Cardiac muscle cell (in vitro differentiated cells and primary cell): ENCODE results near the gene CFAP300. TPM values are rescaled to one million over a fixed set of nuclear protein-coding genes. Genes with fewer than 3 reads are reported as not detected.

Source experiments
- DNase-seq, 2 donors: peaks; one replicate each; pipeline versions ENCODE4 v3.0.0 to v3.0.0-alpha.2; 2010 to 2017; ENCODE audit warnings: low read depth in 1 of 2, low spot score in 1 of 2
- H3K27ac ChIP-seq: fragments of 200-600 bp; sonication (generic); 2 replicates; pipeline ENCODE4 v1.5.1; 2016
- H3K27me3 ChIP-seq: fragments of 200-600 bp; sonication (generic); 2 replicates; pipeline ENCODE4 v1.6.0; 2016; ENCODE audit warnings: control low read depth
- H3K36me3 ChIP-seq: fragments of 200-600 bp; sonication (generic); 2 replicates; pipeline ENCODE4 v1.5.1; 2016; ENCODE audit warnings: control low read depth
- H3K4me1 ChIP-seq: fragments of 200-600 bp; sonication (generic); 2 replicates; pipeline ENCODE4 v1.8.1; 2017; ENCODE audit warnings: low read depth, mild to moderate bottlenecking, mixed run types
- H3K4me3 ChIP-seq: fragments of 200-600 bp; sonication (generic); 2 replicates; pipeline ENCODE4 v1.5.1; 2016; ENCODE audit warnings: mild to moderate bottlenecking
- H3K9me3 ChIP-seq: fragments of 200-600 bp; sonication (generic); 2 replicates; pipeline ENCODE4 v1.5.1; 2017; ENCODE audit warnings: low read depth, mild to moderate bottlenecking, control low read depth
- polyA plus RNA-seq: library from polyadenylated mRNA; unstranded; fragments of >200 nt; fragmentation: Nextera tagmentation; extraction: Ambion mirVana; gene quantifications from 2 replicates; pipeline ENCODE4 v1.2.1, GENCODE V29; 2016
- total RNA-seq: library from RNA; depleted of rRNA; stranded (reverse); fragments of >200 nt; gene quantifications from 2 replicates; pipeline ENCODE4 v1.2.3, GENCODE V29; 2016
- TF ChIP-seq, protein P1 (sequence below): IDR thresholded peaks from 2 replicates; pipeline ENCODE4 v1.5.1; 2012; ENCODE audit warnings: low read depth, mild to moderate bottlenecking, low read length

CFAP300 gene
- total and polyA plus RNA-seq, 2 experiments from 2014 or later: 2.9 to 3.1 TPM

GRCh38 chr11:102061276-102061675 lies 14.0 kb downstream of the CFAP300 start:
- peak; percentile 36 to 48 for DNase-seq
- H3K9me3 ChIP-seq: no peaks in the 10 kb centered on the region
- H3K27me3 ChIP-seq: no peaks in the 10 kb centered on the region
- no peaks in the 10 kb centered on the region for H3K4me1 ChIP-seq
- H3K27ac ChIP-seq: no peak overlapping the region
- TF ChIP-seq, protein P1, sequence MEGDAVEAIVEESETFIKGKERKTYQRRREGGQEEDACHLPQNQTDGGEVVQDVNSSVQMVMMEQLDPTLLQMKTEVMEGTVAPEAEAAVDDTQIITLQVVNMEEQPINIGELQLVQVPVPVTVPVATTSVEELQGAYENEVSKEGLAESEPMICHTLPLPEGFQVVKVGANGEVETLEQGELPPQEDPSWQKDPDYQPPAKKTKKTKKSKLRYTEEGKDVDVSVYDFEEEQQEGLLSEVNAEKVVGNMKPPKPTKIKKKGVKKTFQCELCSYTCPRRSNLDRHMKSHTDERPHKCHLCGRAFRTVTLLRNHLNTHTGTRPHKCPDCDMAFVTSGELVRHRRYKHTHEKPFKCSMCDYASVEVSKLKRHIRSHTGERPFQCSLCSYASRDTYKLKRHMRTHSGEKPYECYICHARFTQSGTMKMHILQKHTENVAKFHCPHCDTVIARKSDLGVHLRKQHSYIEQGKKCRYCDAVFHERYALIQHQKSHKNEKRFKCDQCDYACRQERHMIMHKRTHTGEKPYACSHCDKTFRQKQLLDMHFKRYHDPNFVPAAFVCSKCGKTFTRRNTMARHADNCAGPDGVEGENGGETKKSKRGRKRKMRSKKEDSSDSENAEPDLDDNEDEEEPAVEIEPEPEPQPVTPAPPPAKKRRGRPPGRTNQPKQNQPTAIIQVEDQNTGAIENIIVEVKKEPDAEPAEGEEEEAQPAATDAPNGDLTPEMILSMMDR: peak; percentile 50
- no peaks in the 10 kb centered on the region for H3K36me3 ChIP-seq
- no peak overlapping the region for H3K4me3 ChIP-seq

DNA sequence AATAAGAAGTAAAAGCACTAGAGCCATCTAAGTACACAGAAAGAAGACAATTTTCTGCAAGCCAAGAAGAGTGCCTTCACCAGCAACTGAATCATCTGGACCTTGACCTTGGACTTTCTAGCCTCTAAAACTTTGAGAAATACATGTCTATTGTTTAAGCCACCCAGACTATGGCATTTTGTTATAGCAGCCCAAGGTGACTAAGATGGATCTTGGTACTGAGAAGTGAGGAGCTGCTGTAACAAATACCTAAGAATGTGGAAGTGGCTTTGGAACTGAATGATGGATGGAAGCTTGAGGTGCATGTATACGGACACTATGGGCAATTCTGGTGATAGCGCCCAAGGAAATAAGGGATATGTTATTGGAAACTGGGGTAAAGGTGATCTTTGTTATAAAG lies 14.9 kb downstream of the CFAP300 start:
- Histone ChIP-seq H3K9me3 (no peaks in the 10 kb centered on the region), H3K36me3 (no peaks in the 10 kb centered on the region), H3K4me3 (no peak overlapping the region), H3K4me1 (no peaks in the 10 kb centered on the region), H3K27me3 (no peaks in the 10 kb centered on the region), H3K27ac (no peak overlapping the region)
- TF ChIP-seq, protein P1: no peak
- DNase-seq: no peak

DNA sequence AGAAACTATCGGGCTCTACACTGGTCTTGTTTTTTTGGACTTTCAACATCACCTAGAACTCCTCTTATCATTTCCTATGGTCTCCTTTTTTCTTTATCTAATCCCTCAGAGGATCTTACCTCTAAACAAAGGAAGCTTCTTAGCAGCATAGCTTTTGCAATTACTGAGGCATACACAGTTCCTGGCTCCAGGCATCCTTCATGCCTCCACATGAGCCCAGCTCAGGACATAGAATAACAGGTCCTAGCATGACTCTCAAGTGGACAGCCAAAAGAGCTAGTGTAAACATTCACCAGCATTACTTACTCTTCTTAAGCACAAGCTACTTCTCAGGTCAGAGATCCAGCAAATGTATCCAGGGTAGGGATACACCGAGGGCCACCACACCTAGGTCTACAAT lies 17.1 kb downstream of the CFAP300 start:
- DNase-seq: no peak
- Histone ChIP-seq H3K27ac (no peak overlapping the region), H3K4me1 (no peaks in the 10 kb centered on the region), H3K36me3 (no peaks in the 10 kb centered on the region), H3K9me3 (no peaks in the 10 kb centered on the region), H3K27me3 (no peaks in the 10 kb centered on the region), H3K4me3 (no peak overlapping the region)
- TF ChIP-seq, protein P1: no peak

DNA sequence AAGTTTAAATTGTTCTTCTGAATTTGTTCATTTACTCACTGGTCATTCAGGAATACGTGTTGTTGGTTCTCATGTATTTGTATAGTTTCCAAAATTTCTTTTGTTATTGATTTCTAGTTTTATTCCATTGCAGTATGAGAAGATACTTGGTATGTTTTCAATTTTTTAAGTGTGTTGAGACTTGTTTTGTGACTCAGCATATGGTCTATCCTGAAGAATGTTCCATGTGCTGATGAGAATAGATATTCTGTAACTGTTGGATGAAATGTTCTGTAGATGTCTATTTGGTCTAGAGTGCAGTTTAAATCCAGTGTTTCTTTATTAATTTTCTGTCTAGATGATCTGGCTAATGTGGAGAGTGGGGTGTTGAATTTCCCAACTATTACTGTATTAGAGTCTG lies 23.5 kb downstream of the CFAP300 start:
- Histone ChIP-seq H3K27me3 (no peaks in the 10 kb centered on the region), H3K36me3 (no peaks in the 10 kb centered on the region), H3K4me1 (no peaks in the 10 kb centered on the region), H3K9me3 (no peaks in the 10 kb centered on the region), H3K27ac (no peak overlapping the region), H3K4me3 (no peak overlapping the region)
- DNase-seq: no peak
- TF ChIP-seq, protein P1: no peak

DNA sequence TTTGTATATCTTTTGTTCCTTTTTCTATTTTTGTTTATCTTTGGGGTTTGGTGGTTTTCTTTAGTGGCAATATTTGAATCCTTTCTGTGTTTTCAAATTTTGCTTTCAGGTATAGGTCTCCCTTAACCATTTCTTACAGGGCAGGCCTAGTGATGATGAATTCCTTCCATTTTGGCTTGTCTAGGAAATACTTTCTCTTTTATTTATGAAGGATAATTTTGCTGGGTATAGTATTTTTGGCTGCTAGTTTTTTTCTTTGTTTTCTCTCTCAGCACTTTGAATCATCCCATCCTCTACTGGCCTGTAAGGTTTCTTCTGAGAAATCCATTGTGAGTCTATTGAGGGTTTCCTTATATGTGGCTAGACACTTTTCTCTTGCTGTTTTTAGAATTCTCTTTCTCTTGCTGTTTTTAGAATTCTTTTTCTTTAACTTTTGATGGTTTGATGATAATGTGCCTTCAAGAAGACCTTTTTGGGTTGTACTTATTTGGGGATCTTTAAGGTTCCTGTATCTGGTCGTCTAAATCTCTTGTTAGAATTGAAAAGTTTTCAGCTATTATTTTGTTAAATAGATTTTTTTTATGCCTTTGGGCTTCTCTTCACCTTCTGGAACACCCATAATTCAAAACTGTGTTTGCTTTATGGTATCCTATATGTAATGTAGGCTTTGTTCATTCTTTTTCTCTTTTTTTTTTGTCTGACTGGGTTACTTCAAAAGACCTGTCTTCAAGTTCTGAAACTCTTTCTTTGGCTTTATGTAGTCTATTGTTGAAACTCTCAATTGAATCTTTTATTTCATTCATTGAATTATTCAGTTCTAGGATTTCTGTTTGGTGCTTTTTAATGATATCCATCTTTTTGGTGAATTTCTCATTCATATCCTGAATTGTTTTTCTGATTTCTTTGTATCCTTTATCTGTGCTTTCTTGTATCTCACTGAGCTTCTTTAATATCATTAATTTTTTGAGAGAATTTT lies 24.5 kb downstream of the CFAP300 start:
- Histone ChIP-seq H3K36me3 (no peaks in the 10 kb centered on the region), H3K4me1 (no peaks in the 10 kb centered on the region), H3K9me3 (no peaks in the 10 kb centered on the region), H3K27me3 (no peaks in the 10 kb centered on the region), H3K27ac (no peak overlapping the region), H3K4me3 (no peak overlapping the region)
- TF ChIP-seq, protein P1: no peak
- DNase-seq: no peak
